SH-SY5Y (cell line): ENCODE measurements around the gene FBN1.

Experiments used
- GATA2 ChIP-seq: IDR thresholded peaks from 2 replicates; pipeline ENCODE4 v1.6.1; 2011; ENCODE audit warnings: mild to moderate bottlenecking, low read depth, low read length
- GATA3 ChIP-seq: IDR thresholded peaks from 2 replicates; pipeline ENCODE4 v1.6.1; 2011; ENCODE audit warnings: low read depth, mild to moderate bottlenecking, low read length, moderate library complexity

DNA sequence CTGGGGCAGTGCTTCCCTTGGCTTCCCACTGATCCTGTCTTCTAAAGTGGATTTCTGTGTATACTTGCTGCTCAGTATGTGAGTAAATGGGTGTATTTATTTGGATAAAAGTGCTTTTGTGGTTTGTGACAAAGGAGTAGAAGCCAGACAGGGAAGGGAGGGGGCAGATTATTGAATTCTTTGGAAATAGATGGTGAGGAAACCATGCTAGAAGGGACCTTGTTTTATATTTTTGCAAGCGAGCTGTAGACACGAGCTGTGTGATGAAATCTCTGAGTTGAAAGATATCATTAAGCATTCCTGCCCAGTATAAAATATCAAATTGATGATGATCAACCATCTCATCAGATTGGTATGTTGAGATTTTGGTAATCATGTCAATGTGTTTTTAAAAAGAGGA is 245.4 kb downstream of the FBN1 start:
- no peak for TF ChIP-seq GATA2
- TF ChIP-seq GATA3, result no peak
